Aorta (tissue), 5 donors: ENCODE measurements around the gene GINS2. TPM values are rescaled to one million over a fixed set of nuclear protein-coding genes. Genes with fewer than 3 reads are reported as not detected.

Source experiments
- ATAC-seq: fragments of 200-7000 bp; cut with Tn5 transposase; one replicate; pipeline ENCODE4 v1.9.1; 2022; ENCODE audit warnings: moderate library complexity; ENCODE audit not compliant: low FRiP score
- DNase-seq, 2 donors: peaks; one replicate each; pipeline ENCODE4 v3.0.0-alpha.2; 2020
- H3K27ac ChIP-seq, 2 donors: one replicate each; pipeline ENCODE4 v1.5.1; 2013; ENCODE audit warnings: low read length in 2 of 2, mild to moderate bottlenecking in 2 of 2, moderate library complexity in 2 of 2, control low read depth in 1 of 2, inconsistent platforms in 1 of 2, low read depth in 1 of 2
- H3K27me3 ChIP-seq, 2 donors: one replicate each; pipeline ENCODE4 v1.6.1; 2013; ENCODE audit warnings: control low read depth in 1 of 2, low read length in 1 of 2, mild to moderate bottlenecking in 1 of 2, moderate library complexity in 1 of 2; ENCODE audit not compliant: insufficient read depth in 2 of 2, control insufficient read depth in 1 of 2
- H3K36me3 ChIP-seq, 2 donors: one replicate each; pipeline ENCODE4 v1.6.1; 2013; ENCODE audit warnings: control low read depth in 1 of 2, low read length in 1 of 2, mild to moderate bottlenecking in 1 of 2; ENCODE audit not compliant: insufficient read depth in 2 of 2, control insufficient read depth in 1 of 2
- H3K4me1 ChIP-seq, 2 donors: one replicate each; pipeline ENCODE4 v1.6.1; 2013; ENCODE audit warnings: low read length in 2 of 2, control low read depth in 1 of 2, mild to moderate bottlenecking in 1 of 2, moderate library complexity in 1 of 2; ENCODE audit not compliant: insufficient read depth in 2 of 2, control insufficient read depth in 1 of 2
- H3K4me3 ChIP-seq, 2 donors: one replicate each; pipeline ENCODE4 v1.5.1; 2013; ENCODE audit warnings: low read length in 2 of 2, control low read depth in 1 of 2, mild to moderate bottlenecking in 1 of 2
- H3K9me3 ChIP-seq: one replicate; pipeline ENCODE4 v1.6.1; 2013; ENCODE audit warnings: mild to moderate bottlenecking, low read length; ENCODE audit not compliant: control insufficient read depth
- WGBS, 2 donors: extraction: QIAGEN DNeasy Blood & Tissue Kit; methylation state at CpG; one replicate each; pipeline ENCODE4 v1.1.7; 2013; 5-methylcytosine and 5-hydroxymethylcytosine counted together
- intact Hi-C, 2 donors: fragments of 100-400 bp; cut with DNase I; formaldehyde crosslinking; loops; one replicate each; pipeline versions ENCODE4 v1.14.2 to v1.15.0; 2022
- polyA plus RNA-seq, 2 donors: library from polyadenylated mRNA; stranded (reverse); fragments of 200-250 nt; gene quantifications; one replicate each; pipeline ENCODE4 v1.2.3, GENCODE V29; 2013
- total RNA-seq, 2 donors: library from RNA; stranded (reverse); fragmentation: NEBNext Ultra II Directional; extraction: Animal tissue kit (Norgen Biotek cat#: 25700); gene quantifications; one replicate each; pipeline ENCODE4 v1.2.1, GENCODE V29; 2021
- donor health status: healthy with polysubstance abuse.
- donor health status: Bipolar disorder and iron deficiency.
- donor health status: DM: no; HTN: no; CAD: no.
- donor health status: DM: no; HTN: no; CAD: no.
- donor health status: DM: yes; HTN: yes; CAD: no.

GINS2 gene
- total and polyA plus RNA-seq, 4 donors: 0.23 to 0.75 (median 0.66) TPM

DNA sequence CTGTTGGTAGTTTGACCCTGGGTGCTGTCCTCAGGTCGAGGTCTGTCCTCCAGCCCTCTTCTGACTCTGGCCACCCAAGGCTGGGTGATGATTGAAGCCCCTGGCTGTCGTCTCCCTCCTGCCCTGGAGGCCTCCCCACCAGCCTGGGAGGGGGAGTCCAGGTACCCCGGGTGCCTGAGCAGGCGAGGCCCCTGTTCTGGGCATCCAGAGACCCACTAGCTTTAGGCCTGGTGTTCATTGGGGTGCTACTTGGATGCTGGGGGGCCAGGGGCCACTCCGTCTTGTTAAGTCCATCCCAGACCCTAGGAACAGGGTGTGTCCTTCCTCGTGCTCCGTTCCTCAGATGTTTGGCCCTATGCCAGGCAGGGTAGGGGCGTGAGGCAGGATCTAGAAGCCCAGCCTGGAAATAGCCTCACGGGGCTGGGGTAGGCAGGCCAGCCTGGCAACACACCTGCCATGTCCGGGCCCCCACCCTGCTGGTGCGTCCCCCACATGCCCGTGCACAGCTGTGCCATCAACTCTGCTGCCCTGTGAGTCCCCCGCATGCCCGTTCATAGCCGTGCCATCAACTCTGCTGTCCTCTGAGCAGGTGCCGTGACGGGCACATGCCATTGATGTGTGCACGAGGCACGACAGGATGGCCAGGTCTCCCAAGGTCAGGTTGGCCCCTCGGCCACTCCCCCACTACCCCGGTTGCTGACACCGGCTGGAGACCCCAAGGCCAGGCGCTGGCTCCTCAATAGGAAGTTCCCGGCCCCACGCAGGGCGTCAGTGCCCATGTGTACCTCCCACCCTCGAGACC is 36.9 kb downstream of the GINS2 start:
- H3K27me3 ChIP-seq: no peaks in the 10 kb centered on the region
- no peak for DNase-seq
- intact Hi-C loops: no loop called here
- H3K36me3 ChIP-seq: peaks cover 0 to 2% of the 10 kb centered on the region in 2 donors
- H3K9me3 ChIP-seq: no peaks in the 10 kb centered on the region
- 75 to 82% methylated on average over 27 of the region's 27 CpGs for WGBS, 2 donors
- no peak for ATAC-seq
- no peaks in the 10 kb centered on the region for H3K4me1 ChIP-seq
- H3K27ac ChIP-seq: no peak overlapping the region
- no peak overlapping the region for H3K4me3 ChIP-seq

DNA sequence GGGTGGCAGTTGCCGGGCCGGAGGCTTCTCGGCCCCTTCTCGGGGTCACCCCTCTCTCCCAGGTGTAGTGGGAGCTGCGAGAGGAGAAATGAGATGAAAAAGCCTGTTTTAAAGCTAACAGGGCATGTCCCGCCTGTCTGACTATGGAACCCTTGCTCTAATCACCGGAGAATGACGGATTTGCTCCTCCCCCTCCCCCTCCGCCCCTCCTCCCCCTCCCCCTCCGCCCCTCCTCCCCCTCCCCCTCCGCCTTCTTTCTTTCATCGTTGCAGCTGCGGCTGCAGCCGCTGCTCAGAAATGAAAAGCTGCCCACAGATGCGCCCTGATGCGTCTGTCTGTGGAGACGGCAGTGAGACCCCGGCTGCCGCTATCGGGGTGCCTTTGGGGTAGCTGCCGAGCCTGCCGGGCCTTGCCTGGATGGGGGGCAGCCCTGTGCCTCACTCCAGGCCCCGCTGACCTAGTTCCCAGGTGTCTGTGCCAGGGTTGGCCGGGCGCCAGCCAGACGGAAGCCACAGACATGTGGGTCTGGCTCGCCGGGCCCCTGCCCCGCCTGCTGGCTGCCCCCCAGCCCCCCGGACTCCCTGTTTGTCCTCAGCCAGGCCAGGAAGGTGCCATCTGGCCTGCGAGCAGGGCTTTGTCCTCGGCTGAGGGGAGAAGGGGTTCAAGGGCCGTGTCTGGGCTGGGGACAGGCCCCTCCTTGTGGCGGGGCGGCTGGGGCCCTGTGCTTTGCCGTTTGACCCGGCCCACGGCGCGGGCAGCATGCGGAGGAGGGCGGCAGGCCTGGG is 37.7 kb downstream of the GINS2 start:
- H3K27me3 ChIP-seq: no peaks in the 10 kb centered on the region
- no peaks in the 10 kb centered on the region for H3K4me1 ChIP-seq
- H3K9me3 ChIP-seq: no peaks in the 10 kb centered on the region
- no peak overlapping the region for H3K4me3 ChIP-seq
- 41 to 43% methylated on average over 26 to 39 of the region's 42 CpGs for WGBS, 2 donors
- no peak overlapping the region for H3K27ac ChIP-seq
- DNase-seq: no peak
- no peak for ATAC-seq
- intact Hi-C loops: no loop called here
- peaks cover 0 to 2% of the 10 kb centered on the region in 2 donors for H3K36me3 ChIP-seq

DNA sequence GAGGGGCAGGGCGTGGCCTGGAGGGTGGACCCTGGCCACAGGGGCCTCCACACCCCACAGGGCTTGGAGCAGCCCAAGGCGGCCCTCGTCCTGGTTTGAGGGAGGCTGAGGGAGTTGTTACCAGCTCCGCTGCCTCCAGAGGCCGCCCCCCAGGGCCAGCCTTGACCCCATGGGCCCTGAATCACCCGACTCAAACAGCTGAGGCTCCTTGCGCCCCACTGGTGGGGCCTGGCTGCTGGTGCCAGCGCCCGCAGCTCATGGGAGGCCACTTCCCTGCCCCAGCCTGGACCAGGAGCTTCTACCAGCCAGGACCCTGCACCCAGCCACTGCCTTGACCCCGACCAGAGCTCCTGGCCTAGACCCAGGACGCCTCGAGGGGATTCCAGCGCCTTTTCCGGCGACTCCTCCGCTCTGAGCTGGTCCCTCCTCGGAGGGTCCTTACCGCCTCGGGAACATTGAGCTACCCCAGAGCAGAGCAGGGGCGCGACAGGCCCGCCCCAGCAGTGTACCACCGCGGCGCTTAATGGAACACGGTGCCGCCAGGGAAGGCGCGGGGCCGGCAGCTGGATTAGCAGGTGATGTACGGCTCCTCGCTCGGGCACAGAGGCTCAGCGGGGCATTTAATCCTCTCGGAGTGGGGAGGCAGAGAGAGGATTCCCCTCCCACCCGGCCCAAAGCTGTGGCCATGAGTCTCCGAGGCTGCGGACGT is 38.5 kb downstream of the GINS2 start:
- intact Hi-C loops: no loop called here
- H3K36me3 ChIP-seq: peaks cover 0 to 2% of the 10 kb centered on the region in 2 donors
- 90 to 92% methylated on average over 37 to 39 of the region's 39 CpGs for WGBS, 2 donors
- no peaks in the 10 kb centered on the region for H3K27me3 ChIP-seq
- ATAC-seq (no peak), DNase-seq (no peak)
- no peaks in the 10 kb centered on the region for H3K4me1 ChIP-seq
- no peak overlapping the region for H3K27ac ChIP-seq
- H3K4me3 ChIP-seq: no peak overlapping the region
- H3K9me3 ChIP-seq: no peaks in the 10 kb centered on the region

DNA sequence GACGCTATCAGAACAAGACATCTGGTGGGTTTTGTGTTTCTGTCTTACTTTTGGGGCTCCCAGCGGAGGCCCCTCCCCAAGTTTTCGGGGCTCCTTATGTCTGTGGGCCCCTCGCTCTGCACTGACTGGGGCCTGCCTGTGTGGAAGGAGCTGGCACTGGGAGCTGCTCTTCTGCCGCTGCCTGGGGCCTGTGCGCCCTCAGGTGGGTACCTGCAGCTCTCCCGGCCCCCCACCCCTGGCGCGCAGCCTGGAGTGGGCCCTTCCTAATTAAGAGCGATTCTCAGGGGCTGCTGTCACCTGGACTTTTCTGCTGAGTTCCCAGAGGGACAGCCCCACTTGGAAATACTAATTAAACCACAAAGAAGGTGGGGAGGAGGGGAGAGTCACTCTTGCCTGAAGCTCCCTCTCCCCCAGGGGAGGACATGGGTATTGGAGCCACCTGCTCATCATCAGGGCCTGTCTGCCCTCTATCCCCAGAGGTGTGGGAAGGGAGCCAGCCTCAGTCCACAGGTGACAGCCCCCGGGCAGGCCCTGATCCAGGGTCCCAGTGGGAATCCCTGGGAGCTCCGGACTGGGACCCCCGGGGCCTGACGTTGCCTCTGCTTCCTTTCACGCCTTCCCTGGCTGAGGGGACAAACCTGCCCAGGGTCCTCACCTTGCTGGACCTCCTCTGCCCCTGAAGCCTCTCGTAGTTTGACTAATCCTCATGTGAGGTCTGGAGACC is 39.2 kb downstream of the GINS2 start:
- H3K4me3 ChIP-seq: no peak overlapping the region
- no peak overlapping the region for H3K27ac ChIP-seq
- intact Hi-C loops: no loop called here
- no peaks in the 10 kb centered on the region for H3K27me3 ChIP-seq
- WGBS, 2 donors: 83 to 89% methylated on average over 16 of the region's 16 CpGs
- no peaks in the 10 kb centered on the region for H3K36me3 ChIP-seq
- H3K9me3 ChIP-seq: no peaks in the 10 kb centered on the region
- no peaks in the 10 kb centered on the region for H3K4me1 ChIP-seq
- ATAC-seq (no peak), DNase-seq (no peak)

DNA sequence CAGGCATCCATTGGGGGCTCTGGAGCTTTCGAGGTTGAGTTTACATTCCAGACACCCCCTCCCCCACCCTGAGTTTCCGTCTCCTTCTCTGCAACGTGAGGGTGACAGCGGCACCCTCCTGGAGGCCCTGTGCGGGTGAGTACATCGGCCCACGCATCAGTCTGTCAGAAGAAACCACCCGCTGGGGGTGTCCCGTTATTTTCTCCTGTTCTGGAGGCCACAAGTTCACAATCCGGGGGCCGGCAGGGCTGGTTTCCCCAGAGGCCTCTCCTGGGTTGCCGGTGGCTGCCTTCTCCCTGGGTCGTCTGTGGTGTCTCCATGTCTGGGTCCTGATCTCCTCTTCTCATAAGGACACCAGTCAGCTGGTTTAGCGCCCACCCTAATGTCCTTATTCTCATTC is 39.9 kb downstream of the GINS2 start:
- Histone ChIP-seq H3K4me3 (no peak overlapping the region), H3K9me3 (no peaks in the 10 kb centered on the region), H3K27me3 (no peaks in the 10 kb centered on the region), H3K36me3 (no peaks in the 10 kb centered on the region), H3K27ac (no peak overlapping the region), H3K4me1 (no peaks in the 10 kb centered on the region)
- intact Hi-C loops: no loop called here
- no peak for ATAC-seq
- DNase-seq: no peak
- WGBS, 2 donors: 85 to 90% methylated on average over 14 of the region's 14 CpGs

DNA sequence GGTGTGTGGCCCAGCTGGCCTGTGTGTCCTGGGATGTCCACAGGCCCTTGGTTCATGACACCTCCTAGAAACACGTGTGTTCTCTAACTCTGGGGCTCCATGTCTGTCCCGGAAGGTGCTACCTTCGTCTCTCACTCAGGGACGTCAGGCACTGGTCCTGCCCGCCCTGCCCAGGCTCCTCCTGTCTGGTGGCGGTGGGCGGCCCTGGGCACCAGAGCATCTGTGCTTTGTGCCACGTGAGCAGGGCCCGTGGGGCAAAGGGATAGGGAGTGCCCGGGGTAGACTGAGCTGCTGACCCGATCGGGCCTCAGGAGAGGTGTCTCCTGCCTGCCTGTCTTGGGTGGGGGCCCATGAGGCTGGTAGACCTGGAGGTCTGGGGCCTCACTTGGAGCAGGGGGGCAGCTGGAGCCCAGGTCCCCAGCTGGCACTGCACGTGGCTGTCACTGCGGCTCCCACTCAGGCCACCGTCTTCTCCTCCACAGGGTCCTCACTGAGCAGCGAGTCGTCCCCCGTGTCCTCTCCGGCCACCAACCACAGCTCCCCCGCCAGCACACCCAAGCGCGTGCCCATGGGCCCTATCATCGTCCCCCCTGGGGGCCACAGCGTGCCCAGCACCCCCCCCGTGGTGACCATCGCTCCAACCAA is 40.6 kb downstream of the GINS2 start:
- Histone ChIP-seq H3K4me1 (no peaks in the 10 kb centered on the region), H3K27ac (no peak overlapping the region), H3K27me3 (no peaks in the 10 kb centered on the region), H3K9me3 (no peaks in the 10 kb centered on the region), H3K36me3 (no peaks in the 10 kb centered on the region), H3K4me3 (no peak overlapping the region)
- intact Hi-C loops: no loop called here
- no peak for ATAC-seq
- 90 to 93% methylated on average over 25 to 26 of the region's 26 CpGs for WGBS, 2 donors
- DNase-seq: no peak

GRCh38 chr16:85646976-85647375 is 41.8 kb downstream of the GINS2 start:
- Histone ChIP-seq H3K27ac (no peak overlapping the region), H3K36me3 (no peaks in the 10 kb centered on the region), H3K9me3 (no peaks in the 10 kb centered on the region), H3K27me3 (no peaks in the 10 kb centered on the region), H3K4me1 (no peaks in the 10 kb centered on the region), H3K4me3 (no peak overlapping the region)
- WGBS, 2 donors: 95 to 96% methylated on average over 15 of the region's 15 CpGs
- ATAC-seq (no peak), DNase-seq (no peak)
- intact Hi-C loops: no loop called here

DNA sequence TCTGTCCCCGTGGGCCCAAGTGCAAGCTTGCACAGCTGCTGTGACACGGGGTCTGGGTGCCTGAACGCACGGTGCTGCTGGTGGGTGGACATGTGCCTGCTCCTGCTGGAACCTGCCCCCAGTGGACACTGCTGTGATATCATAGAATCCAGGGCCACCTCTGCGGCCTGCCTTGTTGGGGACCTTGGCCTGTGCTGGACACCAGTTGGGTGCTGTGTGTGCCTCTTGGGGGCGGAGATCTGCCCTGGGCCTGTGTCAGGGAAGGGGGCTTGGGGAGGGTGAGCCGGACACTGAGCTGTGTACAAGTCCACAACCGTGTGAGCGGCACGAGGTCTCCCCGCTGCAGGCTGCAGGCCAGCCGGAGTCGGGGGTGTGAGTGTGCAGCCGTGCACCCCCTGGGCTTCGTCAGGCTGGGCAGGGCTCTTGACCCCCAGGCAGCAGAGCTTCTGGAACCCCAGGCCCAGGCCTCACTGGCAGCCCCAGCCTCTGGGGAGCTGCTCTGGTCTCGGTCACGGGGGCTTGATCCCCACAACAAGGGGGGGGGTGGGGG is 42.3 kb downstream of the GINS2 start:
- H3K36me3 ChIP-seq: no peaks in the 10 kb centered on the region
- WGBS, 2 donors: 92 to 94% methylated on average over 17 of the region's 17 CpGs
- no peak for ATAC-seq
- H3K4me1 ChIP-seq: no peaks in the 10 kb centered on the region
- DNase-seq: no peak
- no peaks in the 10 kb centered on the region for H3K27me3 ChIP-seq
- no peak overlapping the region for H3K27ac ChIP-seq
- H3K9me3 ChIP-seq: no peaks in the 10 kb centered on the region
- intact Hi-C loops: no loop called here
- H3K4me3 ChIP-seq: no peak overlapping the region
